IPS-20b (cell line): ENCODE results near the gene KCTD2.

Experiments
- H3K27ac ChIP-seq: one replicate; pipeline ENCODE4 v1.5.1; 2013; ENCODE audit warnings: low read length
- H3K27me3 ChIP-seq: 2 replicates; pipeline ENCODE4 v1.6.1; 2013; ENCODE audit warnings: mild to moderate bottlenecking, low read length, inconsistent platforms; ENCODE audit not compliant: insufficient read depth
- H3K36me3 ChIP-seq: 2 replicates; pipeline ENCODE4 v1.6.1; 2013; ENCODE audit warnings: low read depth, mild to moderate bottlenecking, inconsistent platforms, low read length, moderate library complexity; ENCODE audit not compliant: insufficient read depth
- H3K4me1 ChIP-seq: 2 replicates; pipeline ENCODE4 v1.6.1; 2013; ENCODE audit warnings: mild to moderate bottlenecking, control low read depth, inconsistent platforms, low read length, moderate library complexity; ENCODE audit not compliant: insufficient read depth
- H3K4me3 ChIP-seq: 2 replicates; pipeline ENCODE4 v1.5.1; 2013; ENCODE audit warnings: mild to moderate bottlenecking, low read length, inconsistent platforms
- H3K9ac ChIP-seq: 2 replicates; pipeline ENCODE4 v1.6.1; 2013; ENCODE audit warnings: low read depth, mild to moderate bottlenecking, inconsistent platforms, low read length, moderate library complexity
- H3K9me3 ChIP-seq: 2 replicates; pipeline ENCODE4 v1.6.1; 2013; ENCODE audit warnings: mild to moderate bottlenecking, low read depth, low read length, inconsistent platforms; ENCODE audit not compliant: insufficient read depth

KCTD2 gene

DNA sequence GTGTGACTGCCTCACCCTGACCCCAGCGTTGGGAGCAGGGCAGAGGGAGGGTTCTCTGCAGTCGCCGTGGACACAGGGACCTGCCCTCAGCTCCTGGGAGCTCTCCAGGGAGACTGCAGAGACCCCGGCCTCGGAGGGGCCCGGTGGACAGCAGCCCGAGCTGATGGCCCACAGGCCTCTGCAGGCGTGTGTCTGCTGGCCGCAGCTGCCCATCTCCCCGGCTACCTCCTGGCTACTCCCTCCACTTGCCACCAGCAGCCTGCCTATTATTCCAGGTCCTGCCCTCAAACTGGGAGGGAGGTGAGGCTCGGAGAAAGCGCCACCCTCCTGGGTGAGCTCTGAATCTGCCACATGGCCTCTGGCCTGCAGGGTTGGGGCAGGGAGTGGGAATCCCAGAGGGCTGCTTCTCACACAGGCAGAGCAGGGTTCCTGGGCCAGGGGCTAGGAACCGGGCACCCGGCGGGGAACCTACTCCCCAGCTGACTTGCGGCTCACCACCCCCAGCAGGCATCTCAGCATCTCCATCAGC lies 47.9 kb downstream of the KCTD2 start:
- H3K4me3 ChIP-seq: no peak overlapping the region
- no peak overlapping the region for H3K27ac ChIP-seq
- H3K27me3 ChIP-seq: no peaks in the 10 kb centered on the region
- no peak overlapping the region for H3K9ac ChIP-seq
- H3K4me1 ChIP-seq: peaks cover 13% of the 10 kb centered on the region
- no peaks in the 10 kb centered on the region for H3K9me3 ChIP-seq
- no peaks in the 10 kb centered on the region for H3K36me3 ChIP-seq

DNA sequence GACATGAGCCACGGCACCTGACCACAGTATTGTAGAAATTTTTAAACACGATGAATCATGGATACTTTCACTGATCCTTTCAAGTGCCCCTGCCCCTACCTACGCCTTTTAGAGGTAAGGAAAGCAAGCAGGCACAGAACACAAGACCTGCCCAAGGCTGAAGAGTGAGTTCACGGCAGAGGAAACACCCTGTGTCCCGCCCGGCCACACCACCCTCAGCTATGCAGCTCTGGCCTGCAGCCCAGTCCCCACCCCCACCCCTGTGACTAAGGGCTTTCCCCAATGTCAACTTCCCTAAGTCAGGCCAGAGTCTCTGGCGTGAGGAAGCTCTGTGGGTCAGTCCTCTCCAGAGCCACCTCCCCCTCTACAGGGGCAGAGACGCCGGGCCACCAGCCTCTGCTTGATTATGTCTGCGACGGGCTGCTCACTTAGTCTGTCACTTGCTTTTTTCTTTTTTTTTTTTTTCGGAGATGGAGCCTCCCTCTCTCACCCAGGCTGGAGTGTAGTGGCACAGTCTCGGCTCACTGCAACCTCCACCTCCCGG lies 49.1 kb downstream of the KCTD2 start:
- Histone ChIP-seq H3K9me3 (no peaks in the 10 kb centered on the region), H3K4me1 (peaks cover 8% of the 10 kb centered on the region), H3K36me3 (peaks cover 6% of the 10 kb centered on the region; the same call in 1 of the 2 replicates), H3K9ac (no peak overlapping the region), H3K27me3 (no peaks in the 10 kb centered on the region), H3K27ac (no peak overlapping the region), H3K4me3 (no peak overlapping the region)

GRCh38 chr17:75097865-75098264 lies 50.8 kb downstream of the KCTD2 start:
- Histone ChIP-seq H3K36me3 (peaks cover 6% of the 10 kb centered on the region; the same call in 1 of the 2 replicates), H3K9ac (no peak overlapping the region), H3K27me3 (no peaks in the 10 kb centered on the region), H3K9me3 (no peaks in the 10 kb centered on the region), H3K4me1 (no peaks in the 10 kb centered on the region; the same call in 1 of the 2 replicates), H3K4me3 (no peak overlapping the region), H3K27ac (no peak overlapping the region)

GRCh38 chr17:75098861-75099260 lies 51.8 kb downstream of the KCTD2 start:
- H3K4me3 ChIP-seq: no peak overlapping the region
- no peaks in the 10 kb centered on the region; the same call in 1 of the 2 replicates for H3K4me1 ChIP-seq
- no peaks in the 10 kb centered on the region for H3K27me3 ChIP-seq
- H3K9me3 ChIP-seq: no peaks in the 10 kb centered on the region
- no peak overlapping the region for H3K27ac ChIP-seq
- H3K36me3 ChIP-seq: peaks cover 6% of the 10 kb centered on the region; the same call in 1 of the 2 replicates
- no peak overlapping the region for H3K9ac ChIP-seq

GRCh38 chr17:75099881-75100595 lies 53.0 kb downstream of the KCTD2 start:
- H3K9ac ChIP-seq: no peak overlapping the region
- H3K27me3 ChIP-seq: no peaks in the 10 kb centered on the region
- no peak overlapping the region for H3K27ac ChIP-seq
- H3K4me1 ChIP-seq: no peaks in the 10 kb centered on the region; the same call in 1 of the 2 replicates
- H3K36me3 ChIP-seq: peaks cover 6% of the 10 kb centered on the region; the same call in 1 of the 2 replicates
- H3K4me3 ChIP-seq: no peak overlapping the region
- no peaks in the 10 kb centered on the region for H3K9me3 ChIP-seq

- no peak overlapping the region for H3K9ac ChIP-seq
- H3K4me3 ChIP-seq: no peak overlapping the region
- no peaks in the 10 kb centered on the region for H3K27me3 ChIP-seq
- no peaks in the 10 kb centered on the region for H3K9me3 ChIP-seq
- peaks cover 6% of the 10 kb centered on the region; the same call in 1 of the 2 replicates for H3K36me3 ChIP-seq
- H3K27ac ChIP-seq: no peak overlapping the region
- H3K4me1 ChIP-seq: no peaks in the 10 kb centered on the region; the same call in 1 of the 2 replicates
Measured at GRCh38 chr17:75102385-75102821, 55.4 kb downstream of the KCTD2 start.

- Histone ChIP-seq H3K4me1 (peaks cover 3% of the 10 kb centered on the region; the same call in 1 of the 2 replicates), H3K4me3 (no peak overlapping the region), H3K27ac (no peak overlapping the region), H3K9ac (no peak overlapping the region), H3K27me3 (peaks cover 7% of the 10 kb centered on the region; the same call in 1 of the 2 replicates), H3K36me3 (peaks cover 6% of the 10 kb centered on the region; the same call in 1 of the 2 replicates), H3K9me3 (no peaks in the 10 kb centered on the region)
Measured at GRCh38 chr17:75103601-75104554, 56.9 kb downstream of the KCTD2 start.

DNA sequence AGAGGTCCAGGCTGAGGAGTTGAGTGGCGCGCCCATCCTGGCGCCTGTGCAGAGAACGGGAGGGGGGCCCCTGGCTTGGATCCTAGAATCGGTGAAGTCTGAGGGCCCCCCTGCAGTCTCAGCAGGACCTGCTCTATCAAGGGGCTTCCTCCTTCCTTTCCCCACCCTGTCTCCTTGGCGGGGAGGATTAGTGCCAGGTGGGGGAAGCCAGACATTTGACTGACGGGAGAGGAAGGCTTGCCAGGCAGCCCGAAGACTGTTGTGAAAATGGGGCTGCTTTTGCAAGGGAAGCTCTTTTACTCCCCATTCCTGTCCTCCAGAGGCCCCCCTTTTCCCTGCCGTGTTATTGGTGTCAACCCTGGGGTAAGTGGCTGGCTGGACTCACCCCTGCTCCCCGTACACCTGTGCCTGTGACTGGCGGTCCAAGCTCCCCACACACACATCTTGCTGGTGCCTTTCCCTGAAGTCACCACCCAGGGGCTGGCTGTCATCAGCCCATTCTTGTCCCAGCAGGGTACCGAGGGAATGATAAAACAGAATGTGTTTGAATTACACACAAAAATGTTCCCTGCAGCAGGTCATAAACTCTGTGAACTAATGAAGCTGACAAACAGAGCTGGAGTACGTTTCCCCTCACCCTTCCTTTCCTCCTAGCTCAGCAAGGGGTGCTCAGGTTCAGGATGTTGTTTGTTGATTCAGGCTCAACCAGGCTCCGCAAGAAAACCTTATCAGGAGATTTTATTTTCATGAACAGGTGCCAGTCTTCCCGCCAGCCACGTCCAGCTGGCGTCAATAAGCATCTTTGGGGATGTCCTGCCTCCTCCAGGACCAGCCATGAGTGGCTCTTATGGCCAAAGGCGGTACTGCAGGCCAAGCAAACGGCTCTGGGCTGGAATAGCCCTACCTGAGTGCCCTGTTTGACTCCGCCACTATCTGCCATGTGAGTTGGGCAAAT lies 58.4 kb downstream of the KCTD2 start:
- H3K36me3 ChIP-seq: peaks cover 3% of the 10 kb centered on the region; the same call in 1 of the 2 replicates
- no peak overlapping the region for H3K27ac ChIP-seq
- H3K9me3 ChIP-seq: no peaks in the 10 kb centered on the region
- no peak overlapping the region for H3K9ac ChIP-seq
- H3K4me1 ChIP-seq: peaks cover 5% of the 10 kb centered on the region; the same call in 1 of the 2 replicates
- H3K27me3 ChIP-seq: peaks cover 10% of the 10 kb centered on the region; the same call in 1 of the 2 replicates
- H3K4me3 ChIP-seq: no peak overlapping the region

- no peak overlapping the region for H3K9ac ChIP-seq
- no peak overlapping the region for H3K4me3 ChIP-seq
- H3K4me1 ChIP-seq: peaks cover 5% of the 10 kb centered on the region; the same call in 1 of the 2 replicates
- H3K36me3 ChIP-seq: no peaks in the 10 kb centered on the region
- H3K27me3 ChIP-seq: peaks cover 10% of the 10 kb centered on the region; the same call in 1 of the 2 replicates
- H3K9me3 ChIP-seq: no peaks in the 10 kb centered on the region
- no peak overlapping the region for H3K27ac ChIP-seq
Measured at GRCh38 chr17:75108193-75108592, 61.2 kb downstream of the KCTD2 start.

DNA sequence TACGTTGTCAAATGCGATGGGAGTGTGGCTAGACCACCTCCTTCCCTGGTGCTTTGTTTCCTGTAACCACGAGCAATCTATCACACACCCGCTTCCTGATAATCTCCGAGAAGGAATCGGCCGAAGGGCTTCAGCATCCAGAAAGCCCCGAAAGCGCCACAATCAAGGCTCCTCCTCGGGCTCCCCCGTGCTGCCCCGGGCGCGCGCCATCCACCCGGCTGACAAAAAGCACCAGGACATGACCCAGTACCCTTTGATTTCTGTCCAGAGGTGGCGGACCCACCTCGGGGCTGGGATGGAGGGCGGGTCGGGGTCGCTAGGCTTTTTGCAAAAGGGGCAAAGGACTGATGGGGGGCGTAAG lies 62.0 kb downstream of the KCTD2 start:
- Histone ChIP-seq H3K36me3 (no peaks in the 10 kb centered on the region), H3K27me3 (peaks cover 10% of the 10 kb centered on the region; the same call in 1 of the 2 replicates), H3K4me1 (peaks cover 5% of the 10 kb centered on the region; the same call in 1 of the 2 replicates), H3K9me3 (no peaks in the 10 kb centered on the region), H3K27ac (no peak overlapping the region), H3K4me3 (peak overlapping the region; percentile 85), H3K9ac (peak overlapping the region; percentile 72; the same call in 1 of the 2 replicates)
